HCT116 (cell line): ENCODE data around the gene FFAR3. TPM values are rescaled to one million over a fixed set of nuclear protein-coding genes. Genes with fewer than 3 reads are reported as not detected.

Experiments
- ATAC-seq: fragments of 200-7000 bp; cut with Tn5 transposase; 2 replicates; pipeline ENCODE4 v1.9.1; 2020; ENCODE audit warnings: mild to moderate bottlenecking, moderate library complexity
- BruUV-seq: library from RNA; stranded (reverse); fragments of 400-500 nt; replicated peaks from 2 replicates; lab custom pipeline; 2021; lab: Mats Ljungman, UMichigan
- CTCF ChIA-PET: fragments of 300-600 bp; sonication (Branson Sonifier 250); formaldehyde crosslinking; loops from one replicate; lab custom pipeline; 2021; ENCODE audit warnings: antibody characterized with exemption; lab: Charles Lee
- POLR2A ChIA-PET: fragments of 300-600, 350-600 bp; sonication (Branson Sonifier 250); formaldehyde crosslinking; loops from one replicate; lab custom pipeline; 2021; ENCODE audit warnings: antibody characterized with exemption; lab: Charles Lee
- RAD21 ChIA-PET, 2 experiments: fragments of 300-600 bp; sonication (Branson Sonifier 250); formaldehyde crosslinking; loops; one replicate each; lab custom pipeline; 2023; ENCODE audit warnings: low total read pairs in 2 of 2; ENCODE audit not compliant: uncharacterized antibody in 2 of 2, unreplicated experiment in 2 of 2, low non-redundant PET in 1 of 2; lab: Charles Lee
- DNase-seq: peaks from one replicate; pipeline ENCODE4 v3.0.0-alpha.2; 2010; ENCODE audit warnings: low read depth, low spot score
- H2AFZ ChIP-seq: fragments of 200-600 bp; shearing (Covaris generic), sonication (generic); 2 replicates; pipeline ENCODE4 v1.6.1; 2017; ENCODE audit warnings: low read depth, mixed run types, mixed read lengths, antibody characterized with exemption, low read length; ENCODE audit not compliant: poor library complexity, severe bottlenecking
- H3K27ac ChIP-seq: 2 replicates; pipeline ENCODE4 v1.5.1; 2012; ENCODE audit warnings: low read depth, low read length
- H3K27me3 ChIP-seq: fragments of 200-600 bp; sonication (generic); 2 replicates; pipeline ENCODE4 v1.6.1; 2016; ENCODE audit warnings: mixed run types, low read length, mixed read lengths; ENCODE audit not compliant: insufficient read depth
- H3K36me3 ChIP-seq, 2 experiments: fragments of 200-500 bp in 1 of 2; fragments of 200-600 bp in 1 of 2; sonication (Bioruptor generic) in 1 of 2; sonication (generic) in 1 of 2; 2 replicates each; pipeline versions ENCODE4 v1.5.1 to v1.6.1; 2014 to 2016; ENCODE audit warnings: low read length in 2 of 2, inconsistent platforms in 1 of 2, mixed read lengths in 1 of 2, mixed run types in 1 of 2; ENCODE audit not compliant: insufficient read depth in 2 of 2, control insufficient read depth in 1 of 2
- H3K4me1 ChIP-seq, 2 experiments: fragments of 200-600 bp in 1 of 2; sonication (generic) in 1 of 2; 2 replicates each; pipeline versions ENCODE4 v1.5.1 to v1.6.1; 2012 to 2017; ENCODE audit warnings: low read length in 2 of 2, inconsistent platforms in 1 of 2, mild to moderate bottlenecking in 1 of 2, mixed read lengths in 1 of 2, mixed run types in 1 of 2, moderate library complexity in 1 of 2; ENCODE audit not compliant: insufficient read depth in 2 of 2, control insufficient read depth in 1 of 2
- H3K4me2 ChIP-seq: fragments of 200-600 bp; sonication (generic); 2 replicates; pipeline ENCODE4 v1.6.1; 2017; ENCODE audit warnings: mixed run types, low read length, mixed read lengths
- H3K4me3 ChIP-seq, 2 experiments: fragments of 200-600 bp in 1 of 2; sonication (generic) in 1 of 2; replicated peaks in 1 of 2; 2 replicates each; pipeline ENCODE4 v1.5.1; 2011 to 2016; ENCODE audit warnings: low read length in 2 of 2, control low read depth in 1 of 2, low read depth in 1 of 2, mild to moderate bottlenecking in 1 of 2, mixed read lengths in 1 of 2, mixed run types in 1 of 2
- H3K79me2 ChIP-seq: fragments of 200-600 bp; sonication (generic); 2 replicates; pipeline ENCODE4 v1.6.1; 2017; ENCODE audit warnings: mild to moderate bottlenecking, mixed run types, low read length, moderate library complexity, mixed read lengths; ENCODE audit not compliant: insufficient read depth
- H3K9ac ChIP-seq: fragments of 200-600 bp; sonication (generic); 2 replicates; pipeline ENCODE4 v1.6.1; 2016; ENCODE audit warnings: low read length, mixed read lengths
- H3K9me2 ChIP-seq: fragments of 200-600 bp; sonication (generic), shearing (Covaris generic); 2 replicates; pipeline ENCODE4 v1.6.1; 2017; ENCODE audit warnings: mixed run types, mild to moderate bottlenecking, moderate library complexity; ENCODE audit not compliant: insufficient read depth
- H3K9me3 ChIP-seq, 2 experiments: fragments of 200-500 bp in 1 of 2; fragments of 200-600 bp in 1 of 2; sonication (Bioruptor generic) in 1 of 2; sonication (generic) in 1 of 2; 2 replicates each; pipeline ENCODE4 v1.6.1; 2014 to 2017; ENCODE audit warnings: low read length in 2 of 2, mixed read lengths in 2 of 2, inconsistent platforms in 1 of 2, low read depth in 1 of 2, mild to moderate bottlenecking in 1 of 2, mixed run types in 1 of 2, moderate library complexity in 1 of 2; ENCODE audit not compliant: control insufficient read depth in 1 of 2, insufficient read depth in 1 of 2
- H4K20me1 ChIP-seq: fragments of 200-600 bp; sonication (generic), shearing (Covaris generic); 2 replicates; pipeline ENCODE4 v1.6.1; 2017; ENCODE audit warnings: mixed run types, mild to moderate bottlenecking, moderate library complexity; ENCODE audit not compliant: insufficient read depth
- CEBPB ChIP-seq: IDR thresholded peaks from 2 replicates; pipeline ENCODE4 v1.6.1; 2012; ENCODE audit warnings: low read depth
- EZH2 ChIP-seq: fragments of 200-600 bp; sonication (generic); IDR thresholded peaks from 2 replicates; pipeline ENCODE4 v1.6.1; 2017; ENCODE audit warnings: antibody characterized with exemption, mixed run types
- EZH2phosphoT487 ChIP-seq: fragments of 200-600 bp; IDR thresholded peaks from 2 replicates; pipeline ENCODE4 v1.6.1; 2018; ENCODE audit warnings: antibody characterized with exemption, borderline replicate concordance
- FOSL1 ChIP-seq: IDR thresholded peaks from 2 replicates; pipeline ENCODE4 v1.6.1; 2012; ENCODE audit warnings: low read depth
- JUND ChIP-seq: IDR thresholded peaks from 2 replicates; pipeline ENCODE4 v1.6.1; 2012
- POLR2A ChIP-seq: IDR thresholded peaks from 2 replicates; pipeline ENCODE4 v1.7.0; 2011; ENCODE audit warnings: borderline replicate concordance; ENCODE audit not compliant: insufficient read depth, insufficient read length; ENCODE audit errors: extremely low read depth
- POLR2AphosphoS5 ChIP-seq: IDR thresholded peaks from 2 replicates; pipeline ENCODE4 v1.6.1; 2011; ENCODE audit warnings: mild to moderate bottlenecking, low read depth, low read length, moderate library complexity
- RAD21 ChIP-seq: IDR thresholded peaks from 2 replicates; pipeline ENCODE4 v1.6.1; 2012; ENCODE audit warnings: low read depth, mild to moderate bottlenecking
- REST ChIP-seq: IDR thresholded peaks from 2 replicates; pipeline ENCODE4 v1.6.1; 2012; ENCODE audit warnings: low read depth
- SIN3A ChIP-seq: IDR thresholded peaks from 2 replicates; pipeline ENCODE4 v1.6.1; 2012; ENCODE audit warnings: low read depth
- SP1 ChIP-seq: IDR thresholded peaks from 2 replicates; pipeline ENCODE4 v1.6.1; 2012; ENCODE audit warnings: low read depth
- TCF7L2 ChIP-seq: IDR thresholded peaks from 2 replicates; pipeline ENCODE4 v1.7.0; 2011; ENCODE audit warnings: borderline replicate concordance, inconsistent platforms; ENCODE audit not compliant: insufficient read depth, insufficient read length; ENCODE audit errors: extremely low read depth
- YY1 ChIP-seq: IDR thresholded peaks from 2 replicates; pipeline ENCODE4 v1.6.1; 2011; ENCODE audit warnings: low read length, low read depth, moderate library complexity, mild to moderate bottlenecking; ENCODE audit not compliant: insufficient replicate concordance; ENCODE audit errors: extremely low read depth
- ZBTB33 ChIP-seq: IDR thresholded peaks from 2 replicates; pipeline ENCODE4 v1.6.1; 2011; ENCODE audit warnings: mild to moderate bottlenecking, low read length, moderate library complexity; ENCODE audit not compliant: insufficient replicate concordance; ENCODE audit errors: extremely low read depth
- ZFX ChIP-seq: fragments of 450-650 bp; IDR thresholded peaks from 2 replicates; pipeline ENCODE4 v1.6.1; 2017
- intact Hi-C: fragments of 100-400 bp; cut with micrococcal nuclease; formaldehyde crosslinking; loops from 2 replicates; pipeline ENCODE4 v1.10.0; 2022
- total RNA-seq: library from RNA; stranded (reverse); gene quantifications from one replicate; pipeline ENCODE4 v1.2.1, GENCODE V29; 2021; ENCODE audit not compliant: unreplicated experiment
- TF ChIP-seq, protein P1 (sequence below): IDR thresholded peaks from 2 replicates; pipeline ENCODE4 v1.6.1; 2012

The FFAR3 gene
- total RNA-seq, 1 experiment from 2014 or later, result not detected

DNA sequence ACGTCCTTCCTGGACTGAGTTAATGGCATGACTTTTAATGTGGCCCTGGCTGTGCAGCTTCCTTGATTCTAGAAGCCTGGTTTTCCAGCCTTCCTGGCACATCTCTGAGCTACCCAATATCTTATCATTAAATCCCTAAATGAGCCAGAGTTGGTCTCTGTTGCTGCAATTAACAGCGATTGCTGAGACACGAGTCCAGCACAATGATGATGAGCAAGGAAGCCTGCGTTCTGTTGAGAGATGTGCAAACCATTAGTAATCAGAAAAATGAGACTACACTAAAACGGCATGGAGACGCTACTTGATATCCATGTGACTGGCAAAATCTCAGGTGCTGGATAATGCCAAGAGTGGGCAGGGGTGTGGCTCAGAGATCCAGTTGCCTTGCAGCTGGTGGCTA is 38.8 kb downstream of the FFAR3 start:
- Histone ChIP-seq H3K27ac (no peak overlapping the region), H3K4me3 (no peak overlapping the region), H3K27me3 (no peaks in the 10 kb centered on the region), H3K4me2 (no peak overlapping the region), H3K79me2 (no peaks in the 10 kb centered on the region), H2AFZ (no peak overlapping the region), H3K4me1 (no peaks in the 10 kb centered on the region), H3K9me2 (no peaks in the 10 kb centered on the region), H4K20me1 (no peaks in the 10 kb centered on the region), H3K36me3 (no peaks in the 10 kb centered on the region), H3K9ac (no peak overlapping the region), H3K9me3 (no peaks in the 10 kb centered on the region)
- ChIA-PET RAD21 (no interaction called here), CTCF (no interaction called here), POLR2A (no interaction called here)
- no TSS peak for BruUV-seq
- intact Hi-C loops, result no loop called here
- no peak for ATAC-seq
- DNase-seq, result no peak
- no peak for TF ChIP-seq RAD21
- TF ChIP-seq FOSL1, result no peak

GRCh38 chr19:35398570-35398969 is 40.3 kb downstream of the FFAR3 start:
- RAD21 ChIA-PET, result no interaction called here
- no peak overlapping the region for H3K4me2 ChIP-seq
- BruUV-seq, result no TSS peak

More at GRCh38 chr19:35398570-35398969, 40.3 kb downstream of the FFAR3 start:
- H3K9me2 ChIP-seq, result no peaks in the 10 kb centered on the region
- ChIA-PET CTCF (no interaction called here), POLR2A (no interaction called here)
- H3K9me3 ChIP-seq, result no peaks in the 10 kb centered on the region
- no peaks in the 10 kb centered on the region for H3K79me2 ChIP-seq
- no peak overlapping the region for H3K27ac ChIP-seq
- intact Hi-C loops, result no loop called here
- TF ChIP-seq SIN3A (no peak), JUND (no peak), EZH2phosphoT487 (no peak), REST (no peak), SP1 (no peak), EZH2 (no peak), CEBPB (no peak), ZFX (no peak), TCF7L2 (no peak), YY1 (no peak), ZBTB33 (no peak), POLR2AphosphoS5 (no peak), POLR2A (no peak)
- TF ChIP-seq, protein P1, sequence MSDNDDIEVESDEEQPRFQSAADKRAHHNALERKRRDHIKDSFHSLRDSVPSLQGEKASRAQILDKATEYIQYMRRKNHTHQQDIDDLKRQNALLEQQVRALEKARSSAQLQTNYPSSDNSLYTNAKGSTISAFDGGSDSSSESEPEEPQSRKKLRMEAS, result no peak
- H4K20me1 ChIP-seq, result no peaks in the 10 kb centered on the region
- no peaks in the 10 kb centered on the region for H3K36me3 ChIP-seq
- no peak overlapping the region for H3K9ac ChIP-seq
- no peak for ATAC-seq
- no peaks in the 10 kb centered on the region for H3K4me1 ChIP-seq
- H3K27me3 ChIP-seq, result no peaks in the 10 kb centered on the region
- no peak overlapping the region for H3K4me3 ChIP-seq
- H2AFZ ChIP-seq, result no peak overlapping the region
- DNase-seq, result no peak
